ENCODE measurements around the gene SLC9A3.

GRCh38 chr5:497871-498509 lies 26.3 kb downstream of the SLC9A3 start:
- TF ChIP-seq CTCF (conservative IDR thresholded peaks at IDR 0.05; ENCODE audit: low read depth, low read length) = no peak
- no peak for TF ChIP-seq EZH2 (IDR thresholded peaks at IDR 0.05; ENCODE audit: borderline replicate concordance, low read depth, low read length, poor library complexity, severe bottlenecking)

Data from A673 (cell line).